Mononuclear cell (primary cell): Measurements from ENCODE around the gene PPME1. TPM values are rescaled to one million over a fixed set of nuclear protein-coding genes. Genes with fewer than 3 reads are reported as not detected.
"Not testable (repeated sequence)": the region's sequence is repeated elsewhere in the genome, so short reads cannot be mapped to it uniquely, and the experiment has no call there.

Experiments used
- H3K27me3 ChIP-seq: 2 replicates; pipeline ENCODE4 v1.6.0; 2011; ENCODE audit warnings: low read length, control low read depth; ENCODE audit not compliant: insufficient read depth
- H3K4me1 ChIP-seq: 2 replicates; pipeline ENCODE4 v1.5.1; 2011; ENCODE audit warnings: mild to moderate bottlenecking, low read length, control low read depth; ENCODE audit not compliant: insufficient read depth
- H3K4me3 ChIP-seq: 2 replicates; pipeline ENCODE4 v1.5.1; 2011; ENCODE audit warnings: mild to moderate bottlenecking, low read length, moderate library complexity
- H3K9me3 ChIP-seq: 2 replicates; pipeline ENCODE4 v1.5.1; 2011; ENCODE audit warnings: low read depth, mild to moderate bottlenecking, control low read depth, low read length
- total RNA-seq: library from RNA; depleted of rRNA; stranded (reverse); fragments of >200 nt; gene quantifications from one replicate; pipeline ENCODE4 v1.2.3, GENCODE V29; 2012

Gene PPME1
- total RNA-seq = 6.2 TPM

- H3K4me1 ChIP-seq = peaks cover 26% of the 10 kb centered on the region
- no peaks in the 10 kb centered on the region for H3K9me3 ChIP-seq
- no peaks in the 10 kb centered on the region for H3K27me3 ChIP-seq
- peak within 1 kb of the TSS; percentile 79 for H3K4me3 ChIP-seq
Observed at GRCh38 chr11:74170694-74171629, at the start of gene PPME1, which contains the start of gene C2CD3. Gene PPME1, plus strand, starts transcription at chr11:74171289. Its CDS starts 133 bp downstream, at chr11:74171422. Gene C2CD3, minus strand, starts transcription at chr11:74171002. Its CDS starts 210 bp downstream, at chr11:74170792.

GRCh38 chr11:74121804-74122203 is 49.3 kb upstream of the PPME1 start:
- Histone ChIP-seq H3K27me3 (no peaks in the 10 kb centered on the region), H3K9me3 (no peaks in the 10 kb centered on the region), H3K4me1 (no peaks in the 10 kb centered on the region), H3K4me3 (no peak overlapping the region)

- H3K27me3 ChIP-seq = no peaks in the 10 kb centered on the region
- H3K9me3 ChIP-seq = no peaks in the 10 kb centered on the region
- no peak overlapping the region for H3K4me3 ChIP-seq
- no peaks in the 10 kb centered on the region for H3K4me1 ChIP-seq
Observed at GRCh38 chr11:74123008-74123448, 48.1 kb upstream of the PPME1 start.

- not testable (repeated sequence) for H3K4me1 ChIP-seq, H3K27me3 ChIP-seq, H3K4me3 ChIP-seq, H3K9me3 ChIP-seq
Observed at GRCh38 chr11:74129121-74129520, 42.0 kb upstream of the PPME1 start.

GRCh38 chr11:74132833-74133232 is 38.3 kb upstream of the PPME1 start:
- no peaks in the 10 kb centered on the region for H3K4me1 ChIP-seq
- no peaks in the 10 kb centered on the region for H3K9me3 ChIP-seq
- H3K27me3 ChIP-seq = no peaks in the 10 kb centered on the region
- no peak overlapping the region for H3K4me3 ChIP-seq

GRCh38 chr11:74133436-74133835 is 37.7 kb upstream of the PPME1 start:
- Histone ChIP-seq H3K4me1 (no peaks in the 10 kb centered on the region), H3K4me3 (no peak overlapping the region)

GRCh38 chr11:74134661-74135060 is 36.4 kb upstream of the PPME1 start:
- Histone ChIP-seq H3K4me3 (no peak overlapping the region), H3K9me3 (no peaks in the 10 kb centered on the region), H3K4me1 (no peaks in the 10 kb centered on the region), H3K27me3 (no peaks in the 10 kb centered on the region)

More at GRCh38 chr11:74133436-74133835, 37.7 kb upstream of the PPME1 start:
- Histone ChIP-seq H3K9me3 (no peaks in the 10 kb centered on the region), H3K27me3 (no peaks in the 10 kb centered on the region)

GRCh38 chr11:74135127-74135840 is 35.8 kb upstream of the PPME1 start:
- Histone ChIP-seq H3K9me3 (no peaks in the 10 kb centered on the region), H3K4me1 (no peaks in the 10 kb centered on the region), H3K4me3 (no peak overlapping the region), H3K27me3 (no peaks in the 10 kb centered on the region)

GRCh38 chr11:74138021-74138420 is 33.1 kb upstream of the PPME1 start:
- H3K4me3 ChIP-seq = no peak overlapping the region
- H3K4me1 ChIP-seq = no peaks in the 10 kb centered on the region
- no peaks in the 10 kb centered on the region for H3K9me3 ChIP-seq

GRCh38 chr11:74138572-74138971 is 32.5 kb upstream of the PPME1 start:
- H3K4me3 ChIP-seq = no peak overlapping the region
- H3K9me3 ChIP-seq = no peaks in the 10 kb centered on the region
- no peaks in the 10 kb centered on the region for H3K27me3 ChIP-seq
- H3K4me1 ChIP-seq = no peaks in the 10 kb centered on the region

More at GRCh38 chr11:74138021-74138420, 33.1 kb upstream of the PPME1 start:
- no peaks in the 10 kb centered on the region for H3K27me3 ChIP-seq

GRCh38 chr11:74139151-74139918 is 31.8 kb upstream of the PPME1 start:
- Histone ChIP-seq H3K9me3 (no peaks in the 10 kb centered on the region), H3K27me3 (no peaks in the 10 kb centered on the region), H3K4me1 (no peaks in the 10 kb centered on the region), H3K4me3 (no peak overlapping the region)

GRCh38 chr11:74139919-74140431 is 31.1 kb upstream of the PPME1 start:
- not testable (repeated sequence) for H3K9me3 ChIP-seq, H3K4me1 ChIP-seq, H3K27me3 ChIP-seq, H3K4me3 ChIP-seq

GRCh38 chr11:74141241-74141695 is 29.8 kb upstream of the PPME1 start:
- no peaks in the 10 kb centered on the region for H3K9me3 ChIP-seq
- H3K4me1 ChIP-seq = no peaks in the 10 kb centered on the region
- no peak overlapping the region for H3K4me3 ChIP-seq
- no peaks in the 10 kb centered on the region for H3K27me3 ChIP-seq

- Histone ChIP-seq H3K4me3 (no peak overlapping the region), H3K9me3 (no peaks in the 10 kb centered on the region), H3K4me1 (no peaks in the 10 kb centered on the region), H3K27me3 (no peaks in the 10 kb centered on the region)
Observed at GRCh38 chr11:74141908-74142307, 29.2 kb upstream of the PPME1 start.
